ENCODE results near the gene VPS4A.

VPS4A gene

GRCh38 chr16:69371564-69371963 is 60.4 kb downstream of the VPS4A start:
- Histone ChIP-seq H3K9ac (ENCODE audit: low read depth, low read length, poor library complexity, severe bottlenecking) (no peak overlapping the region), H3K36me3 (ENCODE audit: insufficient read depth, low read length) (peaks cover 39% of the 10 kb centered on the region; the same call in 1 of the 2 replicates), H3K4me2 (ENCODE audit: low read depth, low read length, poor library complexity, severe bottlenecking) (no peak overlapping the region)

GRCh38 chr16:69373019-69373418 is 61.9 kb downstream of the VPS4A start:
- H3K4me1 ChIP-seq (ENCODE audit: insufficient read depth, low read length, poor library complexity, severe bottlenecking): peaks cover 3% of the 10 kb centered on the region
- H3K79me2 ChIP-seq (ENCODE audit: insufficient read depth, low read length): peaks cover 4% of the 10 kb centered on the region; the same call in 1 of the 2 replicates
- no peaks in the 10 kb centered on the region for H4K20me1 ChIP-seq (ENCODE audit: insufficient read depth, low read length, poor library complexity, severe bottlenecking)
- no peaks in the 10 kb centered on the region for H3K9me2 ChIP-seq (replicated peaks; ENCODE audit: low read depth, low read length)
- no peak overlapping the region for H3K4me3 ChIP-seq (ENCODE audit: low read length, poor library complexity, severe bottlenecking)
- no peaks in the 10 kb centered on the region for H3K27me3 ChIP-seq (ENCODE audit: insufficient read depth, low read length, poor library complexity, severe bottlenecking)
- no peaks in the 10 kb centered on the region for H3F3A ChIP-seq (ENCODE audit: low read depth)
- no peak overlapping the region for H3K9ac ChIP-seq (ENCODE audit: low read depth, low read length, poor library complexity, severe bottlenecking)
- TF ChIP-seq CTCF (conservative IDR thresholded peaks at IDR 0.05; ENCODE audit: low read length): no peak
- no peak for TF ChIP-seq EZH2phosphoT487 (IDR thresholded peaks at IDR 0.05; ENCODE audit: borderline replicate concordance)
- peaks cover 27% of the 10 kb centered on the region; the same call in 1 of the 2 replicates for H3K36me3 ChIP-seq (ENCODE audit: insufficient read depth, low read length)
- H3K9me3 ChIP-seq (ENCODE audit: insufficient read depth, low read depth, low read length): no peaks in the 10 kb centered on the region
- no peak overlapping the region for H3K4me2 ChIP-seq (ENCODE audit: low read depth, low read length, poor library complexity, severe bottlenecking)
- no peak overlapping the region for H2AFZ ChIP-seq (ENCODE audit: low read length)

More at GRCh38 chr16:69371564-69371963, 60.4 kb downstream of the VPS4A start:
- no peaks in the 10 kb centered on the region for H3K9me2 ChIP-seq (replicated peaks; ENCODE audit: low read depth, low read length)
- H3K9me3 ChIP-seq (ENCODE audit: insufficient read depth, low read depth, low read length): no peaks in the 10 kb centered on the region
- peaks cover 4% of the 10 kb centered on the region; the same call in 1 of the 2 replicates for H3K79me2 ChIP-seq (ENCODE audit: insufficient read depth, low read length)
- H3F3A ChIP-seq (ENCODE audit: low read depth): no peaks in the 10 kb centered on the region
- peaks cover 3% of the 10 kb centered on the region for H3K4me1 ChIP-seq (ENCODE audit: insufficient read depth, low read length, poor library complexity, severe bottlenecking)
- no peak overlapping the region for H3K4me3 ChIP-seq (ENCODE audit: low read length, poor library complexity, severe bottlenecking)
- no peaks in the 10 kb centered on the region for H4K20me1 ChIP-seq (ENCODE audit: insufficient read depth, low read length, poor library complexity, severe bottlenecking)
- no peaks in the 10 kb centered on the region for H3K27me3 ChIP-seq (ENCODE audit: insufficient read depth, low read length, poor library complexity, severe bottlenecking)
- TF ChIP-seq CTCF (conservative IDR thresholded peaks at IDR 0.05; ENCODE audit: low read length): no peak
- no peak for TF ChIP-seq EZH2phosphoT487 (IDR thresholded peaks at IDR 0.05; ENCODE audit: borderline replicate concordance)
- H2AFZ ChIP-seq (ENCODE audit: low read length): no peak overlapping the region

All from Loucy (cell line).